ENCODE measurements around the gene TSNAX.

TSNAX gene

DNA sequence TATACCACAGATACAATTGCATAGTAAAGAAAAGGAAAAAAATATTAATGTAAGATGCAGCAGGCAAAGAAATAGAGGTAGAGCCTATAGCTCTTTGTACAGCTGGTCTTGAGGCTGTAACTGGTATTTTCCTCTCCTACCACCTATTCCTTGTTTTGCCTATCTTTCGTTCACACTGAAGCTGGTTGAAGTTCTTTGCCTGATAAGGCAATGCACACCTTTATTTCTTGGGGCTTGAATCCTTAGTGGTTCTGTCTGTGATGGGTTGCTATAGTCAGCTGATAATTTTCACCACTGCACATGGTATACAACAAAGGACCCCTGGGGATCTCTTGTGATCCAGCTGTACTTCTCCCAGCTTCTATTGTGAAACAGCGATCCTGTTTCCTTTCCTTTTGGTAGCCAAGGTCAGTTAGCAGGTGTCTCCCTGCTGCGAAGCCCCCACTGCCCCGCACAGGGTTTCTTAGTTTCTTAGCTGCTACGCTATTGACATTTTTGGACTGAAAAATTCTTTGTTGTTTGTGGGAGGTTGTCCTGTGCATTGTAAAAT is 9.9 kb upstream of the TSNAX start:
- no peak for DNase-seq (ENCODE audit: low read depth)

DNA sequence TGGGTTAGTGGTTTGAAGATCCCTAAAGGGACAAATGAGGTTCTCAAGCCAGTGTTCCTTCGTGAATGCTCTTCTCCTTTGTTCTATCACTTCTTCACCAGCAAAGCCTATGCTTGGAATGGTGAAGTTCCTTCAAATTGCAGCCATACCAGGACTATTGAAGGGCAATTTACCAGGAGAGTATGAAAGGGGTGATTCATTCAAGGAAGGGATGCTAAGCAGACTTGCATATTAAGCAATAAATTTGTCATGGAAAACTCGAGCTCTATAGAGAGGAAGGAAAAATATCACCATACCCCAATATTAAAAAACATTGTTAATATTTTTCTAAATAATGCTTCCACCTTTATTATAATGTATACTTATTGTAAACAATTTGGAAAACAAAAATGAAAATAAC is 9.3 kb upstream of the TSNAX start:
- no peak for DNase-seq (ENCODE audit: low read depth)

DNA sequence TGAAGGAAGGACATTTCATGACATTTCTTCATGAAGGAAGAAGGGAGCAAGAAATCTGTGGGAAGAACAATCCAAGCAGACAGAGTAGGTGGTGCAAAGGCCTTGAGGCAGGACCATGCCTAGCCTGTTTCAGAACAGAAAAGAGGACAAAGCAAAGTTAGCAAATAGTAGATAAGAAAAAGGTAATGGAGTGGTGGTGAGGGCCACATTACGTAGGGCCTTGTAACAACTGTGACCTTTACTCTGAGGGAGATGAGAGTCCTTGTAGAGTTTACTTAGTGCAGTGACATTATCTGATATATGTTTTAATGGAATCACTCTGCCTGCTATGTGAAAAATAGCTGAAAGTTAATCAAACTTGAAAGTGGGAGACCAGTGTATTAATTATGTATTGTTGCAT is 6.4 kb upstream of the TSNAX start:
- DNase-seq (ENCODE audit: low read depth) = no peak

GRCh38 chr1:231522931-231523642 is 5.4 kb upstream of the TSNAX start:
- DNase-seq (ENCODE audit: low read depth) = no peak

- DNase-seq (ENCODE audit: low read depth) = no peak
These were observed 4.7 kb upstream of the TSNAX start for GRCh38 chr1:231523816-231524215.

- DNase-seq (ENCODE audit: low read depth) = no peak
These were observed 1.9 kb upstream of the TSNAX start for GRCh38 chr1:231526536-231526935.

DNA sequence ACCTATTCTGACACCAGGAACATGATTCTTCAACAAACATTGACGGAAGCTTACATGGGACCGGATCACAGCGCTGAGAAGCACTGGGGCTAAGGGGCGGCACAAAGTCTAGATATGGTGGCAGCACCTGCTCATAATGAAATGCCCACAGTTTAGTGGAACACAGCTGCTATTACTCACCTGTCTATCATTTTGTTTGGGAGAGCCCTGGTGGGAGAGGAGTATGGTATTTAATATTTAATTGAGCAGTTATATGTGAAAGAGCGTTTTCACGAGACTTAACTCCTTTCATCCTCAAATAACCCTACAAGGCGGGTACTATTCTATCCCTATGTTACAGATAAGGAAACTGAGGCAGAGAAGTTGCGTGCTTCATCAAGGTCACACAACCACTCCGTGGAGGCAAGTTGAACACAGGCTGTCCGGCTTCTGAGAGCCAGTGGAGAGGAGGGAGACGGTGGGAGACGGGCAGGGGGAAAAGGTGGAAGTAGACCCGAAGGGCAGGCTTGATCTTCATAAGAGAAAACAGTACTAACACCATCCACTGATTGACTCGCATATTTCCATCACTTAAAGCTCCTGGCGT is 790 bp upstream of the TSNAX start:
- DNase-seq (ENCODE audit: low read depth) = no peak

- no peak for DNase-seq (ENCODE audit: low read depth)
These were observed 4.8 kb downstream of the TSNAX start for GRCh38 chr1:231533240-231533639.

DNA sequence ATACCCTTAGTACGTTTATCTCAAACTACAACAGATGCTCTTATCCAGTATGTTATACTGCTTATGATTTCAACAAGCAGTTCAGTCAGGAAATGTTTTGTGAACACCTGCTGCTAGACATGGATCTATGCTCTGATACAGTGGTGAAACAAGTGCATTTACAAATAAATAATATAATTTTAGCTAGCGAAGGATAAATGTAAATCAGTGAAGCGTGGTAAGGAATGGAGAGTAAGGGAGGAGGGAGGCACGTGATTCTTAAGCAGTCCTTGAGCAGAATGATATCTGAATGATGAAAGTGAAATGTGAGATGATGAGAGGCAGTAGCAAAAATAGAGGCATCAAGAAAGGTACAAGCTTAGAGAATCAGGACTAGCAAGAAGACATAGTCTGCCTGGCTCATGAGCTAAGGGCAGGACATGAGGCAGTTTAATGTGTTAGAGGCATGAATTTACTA is 6.3 kb downstream of the TSNAX start:
- no peak for DNase-seq (ENCODE audit: low read depth)

- no peak for DNase-seq (ENCODE audit: low read depth)
These were observed 7.6 kb downstream of the TSNAX start for GRCh38 chr1:231536099-231536498.

DNA sequence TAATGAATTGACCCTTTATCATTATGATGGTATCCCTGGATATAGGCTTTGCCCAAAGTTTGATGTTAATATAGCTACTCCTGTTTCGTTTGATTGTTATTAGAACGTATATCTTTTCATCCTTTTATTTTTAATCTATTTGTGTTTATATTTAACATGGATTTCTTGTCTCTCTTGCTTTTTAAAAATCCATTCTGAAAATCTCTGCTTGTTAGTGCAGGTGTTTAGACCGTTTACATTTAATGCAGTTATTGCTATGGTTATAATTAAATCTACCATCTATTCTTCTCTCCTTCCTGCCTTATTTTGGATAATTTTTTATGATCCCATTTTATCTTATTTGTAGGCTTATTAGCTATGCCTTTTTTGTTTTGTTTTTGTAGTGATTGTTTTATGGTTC is 12.4 kb downstream of the TSNAX start:
- DNase-seq (ENCODE audit: low read depth) = no peak

DNA sequence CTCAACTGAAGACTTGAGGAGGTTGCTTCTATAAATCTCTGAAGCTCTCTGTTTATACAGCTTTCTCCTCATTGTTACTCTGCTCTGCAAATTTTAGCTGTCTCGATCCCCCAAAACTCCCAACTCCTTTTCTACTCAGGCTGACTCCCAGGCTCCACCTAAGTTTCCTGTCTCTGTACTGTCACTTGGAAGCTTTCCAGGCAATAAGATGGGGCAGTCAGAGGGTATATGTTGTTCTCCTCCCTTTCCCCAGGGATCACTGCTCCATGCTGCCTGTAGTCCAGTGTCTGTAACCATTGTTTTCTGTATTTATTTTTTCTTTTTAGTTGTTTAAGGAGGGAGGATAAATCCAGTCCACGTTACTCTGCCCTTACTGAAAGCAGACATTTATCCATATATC is 13.4 kb downstream of the TSNAX start:
- DNase-seq (ENCODE audit: low read depth) = no peak

GRCh38 chr1:231544943-231545592 is 16.6 kb downstream of the TSNAX start:
- no peak for DNase-seq (ENCODE audit: low read depth)

DNA sequence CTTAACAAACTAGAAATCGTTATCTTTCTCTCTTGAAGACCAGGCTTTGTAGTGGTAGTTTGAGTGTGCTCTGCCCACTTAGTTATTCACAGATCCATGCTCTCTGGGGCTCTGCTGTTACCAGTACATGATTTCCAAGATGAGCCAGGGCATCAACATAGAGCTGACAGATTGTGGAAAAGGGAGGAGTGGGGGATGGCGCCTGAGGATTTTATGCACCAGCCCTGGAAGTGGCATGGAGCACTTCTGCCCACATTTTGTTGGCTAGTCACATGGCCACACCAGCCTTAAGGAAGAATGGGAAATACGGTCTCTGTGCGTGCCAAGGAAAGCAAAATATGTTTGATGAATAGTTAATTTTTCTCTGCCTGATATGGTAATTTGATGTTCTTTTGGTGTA is 18.2 kb downstream of the TSNAX start:
- no peak for DNase-seq (ENCODE audit: low read depth)

- DNase-seq (ENCODE audit: low read depth) = no peak
These were observed 21.4 kb downstream of the TSNAX start for GRCh38 chr1:231549733-231550447.

- no peak for DNase-seq (ENCODE audit: low read depth)
These were observed 21.9 kb downstream of the TSNAX start for GRCh38 chr1:231550448-231550781.

DNA sequence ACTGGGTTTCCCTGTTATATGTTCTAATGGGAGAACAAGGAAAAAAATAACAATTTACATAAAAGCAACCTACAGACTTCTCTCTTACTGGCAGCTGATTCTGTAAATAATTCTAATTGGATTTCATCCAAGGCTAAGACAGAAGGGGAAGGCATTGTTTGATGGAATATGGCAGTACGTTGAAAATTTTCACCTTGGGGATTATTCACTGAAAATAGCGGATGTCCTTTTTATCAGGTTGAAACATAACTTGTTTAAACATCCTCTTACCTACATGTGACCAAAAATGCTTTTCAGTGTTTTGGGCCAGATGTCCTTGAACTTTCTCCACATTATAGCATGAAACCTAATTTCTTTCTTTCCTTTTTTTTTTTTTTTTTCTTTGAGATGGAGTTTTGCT is 24.9 kb downstream of the TSNAX start:
- DNase-seq (ENCODE audit: low read depth) = no peak

- no peak for DNase-seq (ENCODE audit: low read depth)
These were observed 26.5 kb downstream of the TSNAX start for GRCh38 chr1:231554969-231555368.

GRCh38 chr1:231557411-231557810 is 28.9 kb downstream of the TSNAX start:
- no peak for DNase-seq (ENCODE audit: low read depth)

DNA sequence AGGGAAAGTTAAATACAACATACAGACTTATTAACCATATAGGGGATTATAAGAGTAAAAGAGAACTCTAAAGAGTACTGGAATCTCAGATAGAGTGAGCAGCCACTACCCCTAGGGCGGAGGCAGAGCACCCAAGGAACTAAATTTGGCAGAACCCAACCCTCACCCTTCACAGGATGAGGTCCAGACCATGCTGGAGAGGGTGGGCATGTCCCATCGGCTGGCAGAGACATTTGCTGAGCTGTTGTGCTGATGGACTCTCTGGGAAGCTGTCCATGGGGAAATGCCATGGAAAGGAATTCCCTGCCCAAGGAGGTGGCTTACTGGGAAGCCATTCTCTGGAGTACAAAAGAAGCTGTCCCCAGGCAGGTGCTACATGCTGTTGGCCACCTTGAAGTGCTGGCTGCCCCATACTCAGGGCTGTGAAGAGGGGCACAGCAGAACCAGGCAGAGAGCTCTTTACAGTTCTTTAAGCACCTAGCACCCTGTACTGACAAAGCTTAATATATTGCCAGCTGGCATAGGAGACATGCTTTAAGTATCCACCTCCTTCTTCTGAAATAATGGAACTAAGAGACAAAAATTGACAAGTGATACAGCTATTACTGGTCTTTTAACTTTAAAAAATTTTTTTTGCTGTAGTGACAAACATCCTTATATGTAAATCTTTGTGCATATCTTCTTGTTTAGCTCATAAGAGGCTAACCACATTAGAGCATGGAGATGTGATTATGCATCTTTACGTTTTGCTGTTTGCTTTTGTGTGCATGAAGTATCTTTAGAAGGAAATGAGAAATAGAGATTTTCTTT is 29.6 kb downstream of the TSNAX start:
- no peak for DNase-seq (ENCODE audit: low read depth)

DNA sequence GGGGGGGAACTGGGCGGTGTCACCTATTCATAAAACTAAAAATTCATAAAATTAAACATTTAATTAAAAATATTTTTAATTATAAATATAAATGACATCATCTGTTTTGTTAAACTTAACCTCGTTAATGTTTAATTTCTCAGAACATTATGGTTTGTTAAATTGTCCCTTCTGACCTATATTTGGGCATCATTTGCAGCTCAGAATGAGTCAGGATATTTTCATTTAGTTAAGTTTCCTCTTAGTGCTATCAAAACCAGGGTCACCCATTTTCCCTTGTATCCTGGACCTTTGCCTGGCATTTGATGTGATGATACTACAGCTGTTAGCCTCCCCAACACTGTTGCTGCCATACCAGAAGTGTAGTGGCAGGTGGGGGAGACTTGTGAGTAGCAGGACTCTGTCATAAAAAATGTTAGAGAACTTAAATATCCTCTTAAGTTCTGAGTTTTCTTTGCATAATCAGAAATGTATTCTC is 30.3 kb downstream of the TSNAX start:
- no peak for DNase-seq (ENCODE audit: low read depth)
